HG03159 (cell line): ENCODE measurements around the gene FBXO42.

ENCODE experiments used
- ATAC-seq: cut with Tn5 transposase; IDR thresholded peaks from one replicate; pipeline ENCODE4 v1.9.1; 2021; ENCODE audit warnings: mild to moderate bottlenecking, moderate library complexity; ENCODE audit not compliant: unreplicated experiment

FBXO42 gene

GRCh38 chr1:16206547-16207317 lies 145.5 kb downstream of the FBXO42 start:
- peak; percentile 73 for ATAC-seq

- ATAC-seq, result no peak
These were observed 146.3 kb downstream of the FBXO42 start for GRCh38 chr1:16205891-16206546.

- ATAC-seq, result no peak
These were observed 147.0 kb downstream of the FBXO42 start for GRCh38 chr1:16205334-16205671.

- no peak for ATAC-seq
These were observed 147.5 kb downstream of the FBXO42 start for GRCh38 chr1:16204634-16205333.

- ATAC-seq, result no peak
These were observed 148.1 kb downstream of the FBXO42 start for GRCh38 chr1:16204216-16204615.

- ATAC-seq, result no peak
These were observed 148.7 kb downstream of the FBXO42 start for GRCh38 chr1:16203550-16203949.

- no peak for ATAC-seq
These were observed 149.7 kb downstream of the FBXO42 start for GRCh38 chr1:16202281-16203210.

- no peak for ATAC-seq
These were observed 152.6 kb downstream of the FBXO42 start for GRCh38 chr1:16199700-16200099.

- no peak for ATAC-seq
These were observed 153.2 kb downstream of the FBXO42 start for GRCh38 chr1:16199157-16199501.

GRCh38 chr1:16198444-16199156 lies 153.7 kb downstream of the FBXO42 start:
- ATAC-seq, result no peak

GRCh38 chr1:16196874-16197273 lies 155.4 kb downstream of the FBXO42 start:
- ATAC-seq, result no peak
